GM10847 (cell line): ENCODE results near the gene PRKG2.

Experiments used
- POLR2A ChIP-seq: IDR thresholded peaks from 2 replicates; pipeline ENCODE4 v1.6.1; 2011; ENCODE audit not compliant: insufficient read length; ENCODE audit errors: extremely low read depth

PRKG2 gene

DNA sequence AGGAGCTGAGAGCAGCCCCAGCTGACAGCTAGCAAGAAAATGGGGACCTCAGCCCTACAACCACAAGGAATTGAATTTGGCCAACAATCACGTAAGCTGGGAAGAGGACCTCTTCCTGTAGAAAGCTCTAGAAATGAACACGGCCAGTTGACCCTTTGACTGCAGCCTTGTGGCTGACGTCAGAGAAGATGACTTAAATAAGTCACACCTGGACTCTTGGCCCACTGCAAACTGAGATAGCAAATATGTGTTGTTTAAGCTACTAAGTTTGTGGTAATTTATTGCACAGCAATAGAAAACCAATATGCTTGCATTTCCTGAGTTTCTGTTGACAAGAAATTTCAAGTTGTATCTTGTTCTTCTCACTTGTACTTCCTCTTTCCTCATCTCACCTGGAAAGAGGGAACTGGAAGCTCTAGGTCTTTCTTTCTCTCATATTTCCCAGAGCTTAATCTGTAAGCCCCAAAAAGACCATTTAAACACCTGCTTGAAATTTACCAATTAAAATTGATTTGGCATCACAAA lies 18.8 kb downstream of the PRKG2 start:
- TF ChIP-seq POLR2A = no peak

DNA sequence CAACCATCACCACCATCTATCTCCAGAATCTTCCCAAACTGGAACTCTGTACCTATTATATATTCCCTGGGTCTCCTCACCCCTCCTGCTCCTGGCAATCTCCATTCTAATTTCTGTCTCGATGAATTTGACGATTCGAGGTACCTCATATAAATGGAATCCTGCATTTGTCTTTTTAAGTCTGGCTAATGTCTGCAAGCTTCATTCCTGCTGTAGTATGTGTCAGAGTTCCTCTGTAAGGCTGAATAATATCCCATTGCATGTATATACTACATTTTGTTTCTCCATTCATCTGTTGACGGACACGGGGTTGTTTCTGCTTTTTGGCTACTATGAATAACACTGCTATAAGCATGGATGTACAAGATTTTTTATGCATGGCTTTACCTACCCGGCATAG lies 19.5 kb downstream of the PRKG2 start:
- no peak for TF ChIP-seq POLR2A

DNA sequence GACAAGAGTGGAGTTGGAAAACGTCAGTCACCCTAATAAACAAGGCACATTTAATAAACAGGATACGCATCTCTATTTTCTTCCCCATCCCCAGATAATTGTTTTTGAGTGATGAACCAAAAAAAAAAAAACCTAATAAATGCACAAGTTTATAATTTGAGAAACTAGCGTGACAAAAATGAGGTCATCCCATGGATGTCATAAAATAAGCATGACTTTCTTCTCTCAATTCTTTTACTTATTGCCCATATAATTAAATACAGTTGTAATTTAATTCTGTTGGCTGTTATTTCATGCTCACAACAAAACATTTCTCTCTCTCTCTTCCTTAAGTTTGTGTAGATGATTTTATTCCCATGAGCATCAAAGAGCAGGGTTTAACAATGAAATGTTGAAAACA lies 20.7 kb downstream of the PRKG2 start:
- no peak for TF ChIP-seq POLR2A

DNA sequence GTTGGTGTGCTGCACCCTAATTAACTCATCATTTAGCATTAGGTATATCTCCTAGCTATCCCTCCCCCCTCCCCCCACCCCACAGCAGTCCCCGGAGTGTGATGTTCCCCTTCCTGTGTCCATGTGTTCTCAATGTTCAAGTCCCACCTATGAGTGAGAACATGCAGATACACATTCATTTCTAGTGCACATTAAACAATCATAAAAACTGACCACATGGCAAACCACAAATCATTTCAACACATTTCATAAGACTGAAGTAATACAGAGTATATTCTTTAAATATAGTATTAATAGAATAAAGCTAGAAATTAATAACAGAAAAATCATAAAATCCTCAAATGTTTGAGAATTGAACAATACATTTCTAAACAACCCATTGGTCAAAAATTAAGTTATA lies 34.1 kb downstream of the PRKG2 start:
- no peak for TF ChIP-seq POLR2A

DNA sequence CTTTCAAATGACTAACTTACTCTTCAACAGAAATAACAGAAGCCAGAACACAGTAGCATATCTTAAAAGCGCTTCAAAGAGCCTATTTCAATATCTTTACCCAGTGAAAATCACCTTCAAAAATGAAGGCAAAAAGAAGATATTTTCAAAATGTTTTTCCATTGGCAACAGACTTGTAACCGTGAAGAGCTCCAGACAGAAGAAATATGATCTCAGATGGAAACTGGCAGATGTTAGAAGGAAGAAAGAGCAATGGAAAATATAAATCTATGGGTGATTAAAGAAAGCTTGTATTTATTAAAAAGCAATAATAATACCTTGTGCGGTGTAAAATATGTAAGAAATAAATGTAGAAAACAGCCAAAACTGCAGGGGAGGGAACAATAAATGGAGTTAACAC lies 35.7 kb downstream of the PRKG2 start:
- no peak for TF ChIP-seq POLR2A

DNA sequence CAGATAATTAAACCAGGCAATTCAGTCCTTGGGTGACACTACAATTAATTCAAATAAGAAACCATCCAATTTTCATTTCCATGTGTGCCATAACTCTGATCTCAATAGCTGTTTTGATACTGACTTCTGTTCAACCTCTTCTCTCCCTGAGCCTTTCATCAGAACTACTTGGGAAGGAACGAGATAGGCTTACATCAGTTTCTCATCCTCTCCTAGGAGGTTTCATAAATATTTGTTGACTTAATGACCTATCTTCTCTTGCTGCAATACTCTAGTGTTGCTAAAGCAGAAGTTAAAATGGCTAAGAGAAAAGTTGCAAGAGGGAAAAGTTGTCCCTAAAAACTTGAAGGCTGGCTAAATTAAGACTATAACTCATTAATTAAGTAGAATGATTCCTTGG lies 41.8 kb downstream of the PRKG2 start:
- TF ChIP-seq POLR2A = no peak

DNA sequence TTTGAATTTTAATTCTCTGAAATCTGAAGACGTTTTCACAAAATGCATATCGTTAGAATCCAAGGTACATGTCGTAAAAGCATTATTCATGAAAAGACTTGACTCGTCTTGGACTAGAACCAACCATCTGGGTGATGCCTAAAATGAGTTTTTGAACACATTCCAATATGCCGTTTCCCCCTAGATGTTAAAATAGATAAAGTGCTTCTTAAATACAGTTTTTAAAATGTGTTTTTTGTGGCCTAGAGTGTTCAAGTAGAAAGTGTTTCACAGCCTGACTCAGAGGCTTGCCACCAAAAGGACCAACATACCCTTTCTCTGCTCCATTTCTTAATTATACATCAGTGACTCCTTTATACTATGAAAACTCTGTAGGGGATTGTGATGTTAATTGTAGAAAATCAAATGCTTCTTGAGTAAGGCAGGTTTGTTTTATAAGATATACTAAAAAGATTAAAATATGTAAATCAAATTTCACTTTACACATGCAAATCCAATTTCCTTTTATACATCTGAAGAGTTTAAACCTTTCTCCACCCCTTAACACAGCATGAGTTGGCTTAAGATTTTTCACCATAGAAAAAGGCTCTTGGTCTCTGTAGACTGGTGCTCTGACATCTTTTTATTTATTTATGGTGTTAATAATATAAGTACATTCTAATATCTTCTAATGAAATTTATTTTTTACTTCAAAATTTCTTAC lies 48.4 kb downstream of the PRKG2 start:
- TF ChIP-seq POLR2A = no peak

DNA sequence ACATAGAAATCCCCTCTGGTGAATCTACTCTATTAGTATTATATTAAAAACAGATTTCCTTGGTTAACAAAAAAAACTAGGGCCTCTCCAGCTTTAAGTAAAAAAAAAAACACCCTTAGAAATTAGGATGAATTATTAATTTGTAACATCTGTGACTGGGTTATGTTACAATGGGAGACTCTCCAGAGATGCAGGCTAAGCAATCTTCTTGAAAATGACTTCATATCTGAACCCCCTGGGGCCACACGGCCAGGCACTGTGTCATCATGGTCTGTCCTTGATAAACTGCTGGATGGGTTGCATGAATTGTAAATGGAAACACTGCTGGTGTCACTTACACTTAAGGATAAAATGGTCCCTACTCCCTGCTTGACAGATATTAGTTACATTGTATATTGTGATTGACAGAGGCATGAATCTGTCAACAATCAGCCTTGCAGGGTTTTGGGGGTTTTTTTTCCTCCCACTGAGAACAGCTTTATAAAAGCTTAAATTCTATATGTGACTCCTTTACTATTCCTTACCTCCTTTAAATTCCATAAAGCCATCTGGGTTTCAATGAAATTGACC lies 49.1 kb downstream of the PRKG2 start:
- TF ChIP-seq POLR2A = no peak

DNA sequence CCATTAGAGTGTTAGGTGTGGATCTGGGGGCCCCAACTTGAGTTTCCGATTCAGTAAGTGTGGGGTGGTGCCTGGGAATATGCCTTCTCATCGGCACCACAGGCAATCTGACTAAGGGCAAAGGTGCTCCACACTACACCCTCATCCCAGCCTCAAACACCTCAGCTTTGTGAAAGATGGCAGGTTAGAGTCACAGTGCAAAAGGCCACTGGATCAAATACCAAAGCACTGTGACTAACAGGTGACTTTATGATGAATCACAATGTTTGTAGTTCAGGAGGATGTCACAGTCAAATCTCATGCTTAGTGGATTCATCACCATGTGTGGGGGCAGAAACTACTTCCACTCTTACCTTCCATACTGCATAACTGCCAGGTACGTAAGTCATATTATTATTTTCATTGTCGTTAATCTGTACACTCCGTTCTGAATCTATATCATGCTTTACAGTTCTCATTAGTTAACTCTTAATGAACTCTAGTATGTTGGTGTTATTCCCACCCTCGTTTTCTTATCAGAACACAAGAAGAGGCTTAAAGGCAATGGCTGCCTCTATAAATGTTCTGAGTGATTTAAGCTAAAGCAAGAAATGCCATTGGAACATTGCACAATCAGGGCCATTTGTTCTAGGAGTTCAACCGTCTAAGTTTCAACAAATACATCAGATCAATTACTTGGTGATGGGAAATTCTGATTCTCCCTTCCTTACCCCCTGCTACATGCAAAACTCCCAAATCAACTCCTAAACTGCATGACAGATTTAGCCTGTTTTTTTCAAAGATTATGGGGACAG lies 50.2 kb downstream of the PRKG2 start:
- no peak for TF ChIP-seq POLR2A

DNA sequence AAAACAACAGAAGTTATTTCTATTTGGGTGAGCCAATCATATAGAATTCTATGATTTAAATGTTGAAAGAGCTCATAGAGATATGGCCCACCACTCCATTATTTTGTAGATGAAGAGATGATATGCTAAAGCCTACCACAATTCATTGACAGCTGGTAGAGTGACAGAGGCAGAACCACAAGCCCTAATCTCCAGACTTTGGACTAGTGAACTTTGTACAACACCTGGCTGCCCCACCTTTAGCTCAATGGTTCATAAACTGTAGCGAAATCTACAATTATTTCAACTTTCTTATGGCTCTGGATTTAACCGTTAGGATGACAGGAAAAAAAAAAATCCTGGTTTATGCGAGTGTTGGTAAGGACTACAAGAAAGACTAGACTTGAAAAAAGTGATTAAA lies 50.9 kb downstream of the PRKG2 start:
- no peak for TF ChIP-seq POLR2A

DNA sequence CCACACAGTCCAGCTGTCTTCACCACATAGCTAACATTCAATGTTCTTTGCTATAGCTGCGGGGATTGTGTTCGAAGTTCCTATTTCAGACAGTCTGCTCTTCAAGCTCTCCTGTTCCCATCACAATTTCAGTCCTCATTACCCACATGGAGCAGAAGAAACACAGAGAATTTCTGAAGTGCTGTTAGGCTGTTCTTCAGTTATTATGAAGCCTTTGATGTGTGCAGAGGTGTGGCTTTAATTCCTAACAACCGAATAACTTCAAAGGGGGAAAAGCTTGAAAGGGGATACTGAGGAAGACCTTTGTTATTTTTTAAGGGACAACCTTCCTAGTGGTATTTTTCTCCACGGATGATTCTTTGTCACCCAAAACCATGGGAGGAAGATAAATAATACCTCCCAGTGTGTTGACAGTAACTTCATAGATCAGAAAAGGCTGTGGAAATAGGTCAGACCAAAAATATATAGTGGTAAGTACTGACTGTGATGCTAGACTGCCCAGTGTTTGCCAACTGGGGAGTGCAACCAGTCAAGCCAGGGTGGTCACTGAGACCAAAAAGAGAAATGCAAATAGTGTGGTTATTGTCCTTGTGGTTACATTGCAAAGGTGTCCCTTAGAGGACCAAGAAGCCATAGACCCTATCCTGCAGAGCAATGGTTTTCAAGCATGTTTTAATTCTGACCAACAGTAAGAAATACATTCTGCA lies 52.1 kb downstream of the PRKG2 start:
- TF ChIP-seq POLR2A = no peak

DNA sequence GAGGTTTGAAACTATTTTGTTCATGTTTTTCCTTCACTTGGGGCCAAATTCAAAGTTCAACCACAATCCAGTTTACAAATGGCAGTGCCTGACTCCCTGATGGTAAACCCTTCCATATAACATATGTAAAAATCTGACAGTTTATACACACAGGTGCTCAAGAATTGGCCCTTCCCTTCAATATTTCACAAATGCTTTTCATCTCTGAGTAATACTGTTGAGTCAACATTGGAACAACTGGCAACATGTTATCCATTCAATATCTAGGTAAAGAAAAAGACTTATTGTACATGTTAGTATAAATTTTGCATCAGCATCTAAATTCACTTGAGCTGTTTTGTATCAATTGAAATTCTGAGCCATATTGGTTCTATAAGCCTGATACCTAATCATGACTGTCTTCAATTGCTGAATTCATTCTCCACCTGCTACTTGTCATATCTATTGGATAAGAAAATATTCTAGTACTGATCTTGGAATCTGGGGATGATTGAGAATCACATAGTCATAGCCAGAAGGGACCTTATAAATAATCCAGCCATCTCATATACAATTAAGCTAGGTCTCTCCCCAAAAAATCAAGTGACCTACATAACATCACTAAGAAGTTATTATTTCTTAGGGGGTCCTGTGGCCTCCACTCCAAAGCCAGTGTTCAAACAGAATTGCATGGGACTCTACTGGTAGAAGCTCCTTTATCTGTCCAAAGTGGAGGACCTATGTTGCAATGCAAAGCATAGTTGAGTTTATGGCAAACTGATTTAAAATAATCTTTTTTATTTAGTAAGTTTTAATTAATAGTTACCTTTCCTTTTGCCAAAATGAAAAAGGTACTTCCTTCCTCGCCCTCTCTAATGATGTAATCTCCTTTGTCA lies 61.9 kb downstream of the PRKG2 start:
- no peak for TF ChIP-seq POLR2A

DNA sequence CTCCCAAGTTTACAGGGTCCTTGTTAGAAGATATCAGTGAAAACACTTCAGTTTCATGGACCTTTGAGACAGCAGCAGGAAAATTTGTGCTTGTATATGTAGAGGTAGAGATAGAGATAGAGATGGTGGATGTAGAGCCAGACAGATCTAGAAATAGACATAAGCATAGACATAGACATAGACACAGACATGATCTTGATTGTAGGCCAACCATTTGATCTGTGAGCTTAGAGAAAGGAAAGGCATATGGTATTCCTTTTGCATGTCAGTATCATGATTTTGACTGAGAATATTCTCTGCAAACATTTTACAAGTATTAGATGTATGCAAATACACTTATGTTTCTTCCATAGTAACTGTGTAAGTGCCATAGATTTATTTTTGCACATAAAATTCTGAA lies 65.0 kb downstream of the PRKG2 start:
- TF ChIP-seq POLR2A = no peak

DNA sequence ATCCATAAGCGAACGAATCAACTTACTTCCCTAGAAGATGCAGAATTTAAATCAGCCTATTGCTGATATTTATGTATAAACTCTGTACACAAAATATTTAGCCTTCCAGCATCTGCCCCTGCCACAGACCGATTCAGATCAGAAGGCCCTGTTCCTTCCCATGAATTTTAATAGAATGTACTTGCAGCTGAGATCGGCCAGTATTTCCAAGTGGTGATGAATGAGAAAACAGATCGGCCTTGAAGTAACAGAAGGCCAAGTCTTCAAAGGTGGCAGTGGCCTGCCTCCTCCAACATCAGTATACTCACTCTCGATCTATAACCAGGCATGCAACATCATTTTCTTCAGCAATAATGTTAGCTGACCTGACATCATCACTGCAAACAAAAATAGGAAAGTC lies 66.4 kb downstream of the PRKG2 start:
- TF ChIP-seq POLR2A = no peak

DNA sequence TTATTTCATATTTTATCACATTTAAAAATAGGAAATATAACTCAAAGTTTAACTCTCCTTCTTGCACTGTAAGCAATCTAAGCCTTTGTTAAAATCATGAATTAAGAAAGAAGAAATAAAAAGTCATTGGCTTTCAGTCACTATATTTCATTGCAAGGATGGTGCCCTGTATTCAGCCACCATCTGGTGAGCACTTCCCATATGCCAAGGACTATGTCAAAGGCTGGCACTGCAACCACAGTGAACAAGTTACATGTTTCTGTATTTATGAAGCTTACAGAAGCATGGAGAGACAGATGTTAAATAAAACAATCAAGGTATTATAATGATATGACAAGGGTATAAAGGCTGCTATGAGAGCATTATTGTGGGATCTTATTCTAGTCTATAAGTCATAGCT lies 68.6 kb downstream of the PRKG2 start:
- no peak for TF ChIP-seq POLR2A
